GM18520 (cell line): Measurements from ENCODE around the gene LRMDA.

Experiments used
- ATAC-seq: cut with Tn5 transposase; IDR thresholded peaks from one replicate; pipeline ENCODE4 v1.9.1; 2021; ENCODE audit not compliant: unreplicated experiment

The LRMDA gene

GRCh38 chr10:76002262-76002854 is 570.9 kb downstream of the LRMDA start:
- ATAC-seq, result no peak

- no peak for ATAC-seq
These were observed 576.3 kb downstream of the LRMDA start for GRCh38 chr10:76007667-76008181.

- no peak for ATAC-seq
These were observed 578.1 kb downstream of the LRMDA start for GRCh38 chr10:76009531-76009930.

- ATAC-seq, result no peak
These were observed 579.3 kb downstream of the LRMDA start for GRCh38 chr10:76010703-76011102.

GRCh38 chr10:76012716-76013327 is 581.4 kb downstream of the LRMDA start:
- ATAC-seq, result no peak

- no peak for ATAC-seq
These were observed 583.8 kb downstream of the LRMDA start for GRCh38 chr10:76015245-76015644.

- ATAC-seq, result no peak
These were observed 585.8 kb downstream of the LRMDA start for GRCh38 chr10:76017026-76017732.

DNA sequence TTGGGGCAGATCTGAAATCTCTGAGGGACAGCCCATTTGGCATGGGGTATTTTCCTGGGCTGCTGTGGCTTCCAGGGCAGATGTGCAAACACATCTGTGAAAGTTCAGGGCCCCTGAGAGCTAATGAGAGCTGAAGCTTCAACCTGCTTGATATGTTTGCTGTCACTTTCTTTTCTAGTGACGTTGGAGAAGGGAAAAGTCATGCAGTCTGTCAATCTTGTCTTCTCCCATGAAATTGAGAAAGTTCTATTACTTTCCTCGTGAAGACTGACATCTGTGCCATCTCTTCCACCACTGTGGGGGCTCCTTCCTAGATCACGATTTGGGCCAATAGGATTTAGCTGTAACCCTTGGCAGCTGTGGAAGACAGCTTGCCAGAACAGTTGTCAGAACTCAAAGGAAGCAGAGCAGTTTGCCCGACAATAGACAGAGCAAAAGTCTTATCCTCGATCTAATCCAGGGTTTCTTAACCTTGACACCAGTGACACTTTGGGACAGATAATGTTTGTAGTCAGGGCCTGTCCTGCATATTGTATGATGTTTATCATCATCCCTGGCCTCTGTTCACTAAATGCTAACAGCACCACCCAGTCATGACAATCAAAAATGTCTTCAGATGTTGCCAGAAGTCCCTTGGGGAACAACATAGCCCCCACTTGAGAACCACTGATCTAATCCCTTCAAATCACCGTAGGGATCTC is 586.5 kb downstream of the LRMDA start:
- no peak for ATAC-seq

DNA sequence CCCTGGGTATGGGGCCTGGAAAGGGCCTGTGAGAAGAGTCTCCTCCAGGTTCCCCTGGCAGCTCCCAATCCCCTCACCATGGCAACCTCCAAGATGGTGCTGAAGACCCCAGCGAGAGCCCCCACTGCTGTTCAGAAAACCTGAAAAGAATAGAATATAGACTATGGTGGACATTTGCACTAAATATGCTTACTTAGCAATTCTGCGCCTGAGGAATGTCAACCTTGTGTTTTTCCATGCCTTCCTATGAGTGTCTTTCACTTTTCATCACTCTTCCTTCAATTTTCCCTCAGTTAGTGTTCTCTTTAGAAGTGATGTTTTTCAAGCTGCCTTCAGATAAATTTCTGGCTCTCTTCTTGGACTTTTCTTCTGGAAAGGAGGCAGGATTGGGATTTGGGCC is 589.2 kb downstream of the LRMDA start:
- ATAC-seq, result no peak

DNA sequence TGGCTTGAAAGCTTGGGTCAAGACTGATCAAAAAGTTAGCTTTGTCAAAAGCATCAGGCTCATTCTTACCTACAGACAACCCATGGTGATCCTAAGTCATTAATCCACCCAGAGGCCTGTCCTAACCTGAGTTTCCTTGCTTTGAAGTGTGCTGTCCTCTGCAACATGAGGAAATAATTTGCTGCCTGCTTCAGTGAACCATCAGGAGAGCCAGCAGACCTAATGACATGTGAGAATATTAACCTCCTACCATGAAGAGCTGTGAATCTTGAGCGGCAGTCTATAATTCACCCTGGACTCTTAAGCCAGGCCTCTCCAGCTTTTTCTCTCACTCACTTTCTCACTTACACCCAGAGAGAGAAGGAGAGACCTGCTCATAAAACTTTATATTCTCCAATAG is 590.0 kb downstream of the LRMDA start:
- no peak for ATAC-seq

GRCh38 chr10:76022366-76022765 is 590.9 kb downstream of the LRMDA start:
- no peak for ATAC-seq

- ATAC-seq, result no peak
These were observed 591.6 kb downstream of the LRMDA start for GRCh38 chr10:76023007-76023406.

GRCh38 chr10:76024460-76025123 is 593.2 kb downstream of the LRMDA start:
- no peak for ATAC-seq

GRCh38 chr10:76025124-76025477 is 593.7 kb downstream of the LRMDA start:
- ATAC-seq, result no peak

- ATAC-seq, result no peak
These were observed 594.9 kb downstream of the LRMDA start for GRCh38 chr10:76026176-76026771.

DNA sequence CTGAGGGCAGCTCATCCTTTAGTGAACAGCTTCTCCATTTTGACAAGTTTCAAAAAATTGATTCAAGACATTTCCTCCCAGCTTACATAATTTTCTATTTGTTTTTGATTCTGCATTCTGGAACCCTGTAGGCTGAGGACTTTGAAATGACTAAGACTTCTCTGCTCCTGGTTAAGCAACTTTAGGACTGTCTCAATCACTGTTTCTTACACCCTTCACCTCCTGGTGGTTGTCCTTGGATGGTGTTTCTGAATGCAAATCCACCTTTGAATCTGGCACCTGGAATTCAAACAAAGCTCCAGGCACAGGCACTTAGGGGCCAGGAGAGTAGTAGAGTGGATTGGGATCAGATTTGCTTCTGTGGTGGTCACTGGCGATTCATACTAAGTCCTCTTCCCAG is 595.5 kb downstream of the LRMDA start:
- no peak for ATAC-seq

GRCh38 chr10:76029782-76030181 is 598.4 kb downstream of the LRMDA start:
- no peak for ATAC-seq

- ATAC-seq, result no peak
These were observed 599.7 kb downstream of the LRMDA start for GRCh38 chr10:76031099-76031498.

GRCh38 chr10:76031769-76032699 is 600.6 kb downstream of the LRMDA start:
- ATAC-seq, result no peak

GRCh38 chr10:76032700-76033039 is 601.2 kb downstream of the LRMDA start:
- no peak for ATAC-seq
